ENCODE measurements around the gene LGALS3.

Gene LGALS3

DNA sequence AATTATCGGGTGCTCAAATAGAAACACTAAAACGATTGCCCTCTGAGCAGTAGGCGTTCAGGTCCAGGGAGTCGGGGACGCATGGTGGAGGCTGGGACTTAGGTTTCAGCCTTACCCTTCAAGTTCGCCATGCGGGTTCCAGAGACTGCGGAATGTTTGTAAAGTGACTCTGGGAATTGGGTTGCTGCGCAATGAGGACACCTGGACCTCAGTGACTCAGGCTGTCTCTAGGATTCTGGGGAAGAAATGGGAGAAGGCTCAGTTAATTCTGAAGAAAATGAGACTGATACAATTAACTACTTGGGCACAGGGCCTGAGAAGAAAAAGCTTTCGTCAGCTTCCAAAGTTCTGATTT, 1.1 kb downstream of the LGALS3 start:
- TF ChIP-seq, protein P1, sequence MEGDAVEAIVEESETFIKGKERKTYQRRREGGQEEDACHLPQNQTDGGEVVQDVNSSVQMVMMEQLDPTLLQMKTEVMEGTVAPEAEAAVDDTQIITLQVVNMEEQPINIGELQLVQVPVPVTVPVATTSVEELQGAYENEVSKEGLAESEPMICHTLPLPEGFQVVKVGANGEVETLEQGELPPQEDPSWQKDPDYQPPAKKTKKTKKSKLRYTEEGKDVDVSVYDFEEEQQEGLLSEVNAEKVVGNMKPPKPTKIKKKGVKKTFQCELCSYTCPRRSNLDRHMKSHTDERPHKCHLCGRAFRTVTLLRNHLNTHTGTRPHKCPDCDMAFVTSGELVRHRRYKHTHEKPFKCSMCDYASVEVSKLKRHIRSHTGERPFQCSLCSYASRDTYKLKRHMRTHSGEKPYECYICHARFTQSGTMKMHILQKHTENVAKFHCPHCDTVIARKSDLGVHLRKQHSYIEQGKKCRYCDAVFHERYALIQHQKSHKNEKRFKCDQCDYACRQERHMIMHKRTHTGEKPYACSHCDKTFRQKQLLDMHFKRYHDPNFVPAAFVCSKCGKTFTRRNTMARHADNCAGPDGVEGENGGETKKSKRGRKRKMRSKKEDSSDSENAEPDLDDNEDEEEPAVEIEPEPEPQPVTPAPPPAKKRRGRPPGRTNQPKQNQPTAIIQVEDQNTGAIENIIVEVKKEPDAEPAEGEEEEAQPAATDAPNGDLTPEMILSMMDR (IDR thresholded peaks at IDR 0.05; ENCODE audit: insufficient read depth, low read depth, low read length, missing control alignments) = no peak
- peak overlapping the region; percentile 89 for H3K4me3 ChIP-seq (ENCODE audit: low read length)
- peak; percentile 73 for DNase-seq (ENCODE audit: low read depth)

DNA sequence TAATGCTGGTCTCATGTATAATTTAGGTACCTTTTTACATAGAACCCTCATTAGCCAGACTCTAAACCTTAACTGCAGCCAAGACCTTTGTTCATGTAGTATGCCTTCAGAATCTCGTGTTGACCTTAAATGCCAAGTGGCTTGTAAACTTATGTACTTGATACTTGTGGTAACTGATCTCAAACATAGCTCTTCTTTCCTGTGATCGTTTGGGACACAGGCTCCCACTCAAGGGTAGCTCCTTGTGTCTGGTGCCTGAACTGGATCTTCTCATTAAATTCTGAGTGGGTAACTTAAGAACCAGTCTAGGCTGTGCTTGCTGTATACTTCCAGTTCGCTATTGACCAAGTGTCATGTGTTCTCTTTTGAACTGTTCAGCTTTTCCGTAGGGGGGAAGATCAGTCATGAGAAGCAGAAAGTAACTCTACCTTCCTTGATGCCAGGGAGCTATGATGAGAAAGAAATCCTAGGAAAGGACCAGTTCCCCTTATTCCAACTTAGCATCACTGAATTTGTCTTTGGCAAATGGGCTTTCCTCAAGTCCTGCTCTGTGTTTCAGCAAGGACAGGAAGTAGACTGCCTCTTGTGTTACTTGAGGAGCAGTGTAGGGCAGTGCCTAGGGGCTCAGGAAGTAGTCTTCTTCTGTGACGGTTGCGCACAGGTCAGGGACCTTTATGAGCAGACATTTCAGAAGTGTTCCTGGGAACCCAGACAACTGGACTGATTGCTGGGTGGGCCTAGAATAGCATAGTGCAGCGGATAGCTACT, 2.5 kb downstream of the LGALS3 start:
- TF ChIP-seq, protein P1 (IDR thresholded peaks at IDR 0.05; ENCODE audit: insufficient read depth, low read depth, low read length, missing control alignments) = no peak
- no peak for DNase-seq (ENCODE audit: low read depth)
- no peak overlapping the region for H3K4me3 ChIP-seq (ENCODE audit: low read length)

DNA sequence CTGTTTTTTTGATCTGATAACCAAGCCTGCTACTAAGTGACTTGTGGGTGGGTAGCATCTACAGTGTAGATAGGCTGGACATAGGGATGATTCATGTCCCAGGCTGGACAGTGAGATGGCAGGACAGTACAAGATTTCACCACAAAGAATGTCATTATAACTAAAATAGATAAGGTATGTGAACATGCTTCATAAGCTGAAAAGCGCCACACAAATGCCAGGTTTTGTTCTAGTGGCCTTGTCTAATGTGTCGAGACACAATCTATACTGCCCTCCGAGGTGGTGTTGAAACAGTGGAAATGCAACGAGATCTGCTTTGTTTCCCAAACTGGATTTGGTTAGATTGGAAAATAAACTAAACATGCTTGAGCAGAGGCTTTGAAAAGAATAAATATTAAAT, 4.4 kb downstream of the LGALS3 start:
- TF ChIP-seq, protein P1 (IDR thresholded peaks at IDR 0.05; ENCODE audit: insufficient read depth, low read depth, low read length, missing control alignments) = peak; percentile 40
- peak; percentile 34 for DNase-seq (ENCODE audit: low read depth)
- no peak overlapping the region for H3K4me3 ChIP-seq (ENCODE audit: low read length)

DNA sequence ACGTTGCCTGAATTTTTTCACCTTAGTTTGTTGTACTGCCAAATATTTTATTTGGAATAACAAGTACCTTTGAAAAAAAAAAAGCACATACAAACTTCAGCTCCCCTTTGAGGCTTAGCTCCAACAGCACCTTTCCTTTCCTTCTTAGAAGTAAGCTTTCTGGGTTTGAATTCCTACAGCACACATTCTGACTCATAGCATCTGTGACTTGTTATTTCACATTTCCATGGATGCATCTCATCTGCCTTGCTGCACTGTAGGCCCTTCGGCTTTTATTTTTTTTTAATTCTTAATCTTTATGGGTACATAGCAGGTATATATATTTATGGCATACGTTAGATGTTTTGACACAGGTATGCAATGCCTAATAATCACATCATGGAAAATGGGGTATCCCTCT, 7.2 kb downstream of the LGALS3 start:
- TF ChIP-seq, protein P1 (IDR thresholded peaks at IDR 0.05; ENCODE audit: insufficient read depth, low read depth, low read length, missing control alignments) = no peak
- DNase-seq (ENCODE audit: low read depth) = peak; percentile 33
- H3K4me3 ChIP-seq (ENCODE audit: low read length) = no peak overlapping the region

DNA sequence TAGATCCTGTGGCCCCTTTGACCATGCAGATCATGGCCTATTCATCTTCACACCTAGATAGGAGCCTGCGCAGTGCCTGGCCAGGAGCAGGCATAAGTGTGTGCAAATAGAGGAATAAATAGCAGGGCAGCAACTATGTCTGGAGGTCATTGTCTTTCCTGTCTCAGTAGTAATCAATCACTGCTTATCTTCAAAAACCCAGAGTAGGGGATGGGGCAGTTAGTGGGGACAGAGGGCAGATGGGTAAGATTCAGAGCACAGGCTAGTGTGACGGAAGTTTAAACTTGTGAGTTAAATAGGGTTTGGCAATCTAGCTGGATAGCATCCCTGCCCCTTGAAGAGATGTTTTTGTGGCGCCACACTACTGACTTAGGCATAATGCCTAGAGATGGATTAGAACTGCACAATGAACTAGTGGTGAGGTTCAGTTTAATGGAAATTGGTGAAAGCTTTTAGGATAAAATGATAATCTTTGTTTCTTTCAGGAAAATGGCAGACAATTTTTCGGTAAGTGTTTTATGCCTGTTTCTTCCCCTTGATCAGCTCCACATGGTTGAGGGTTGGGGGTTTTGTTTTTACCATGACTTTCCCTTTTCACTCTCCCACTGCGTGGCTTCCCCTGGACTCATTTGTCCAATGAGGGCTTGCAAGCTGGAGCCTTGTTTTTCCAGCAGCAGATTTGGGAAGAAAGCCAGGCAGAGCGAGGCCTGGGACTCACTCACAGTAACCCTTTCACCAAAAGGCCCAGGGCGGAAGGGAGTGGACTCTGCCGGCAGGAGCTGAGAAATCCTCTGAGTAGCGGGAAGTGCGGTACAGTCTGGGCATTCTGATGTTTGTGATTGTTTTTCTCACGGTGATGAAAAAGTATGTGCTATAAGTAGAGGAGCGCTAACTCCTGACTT, 8.1 kb downstream of the LGALS3 start:
- TF ChIP-seq, protein P1 (IDR thresholded peaks at IDR 0.05; ENCODE audit: insufficient read depth, low read depth, low read length, missing control alignments) = no peak
- no peak for DNase-seq (ENCODE audit: low read depth)
- H3K4me3 ChIP-seq (ENCODE audit: low read length) = no peak overlapping the region

DNA sequence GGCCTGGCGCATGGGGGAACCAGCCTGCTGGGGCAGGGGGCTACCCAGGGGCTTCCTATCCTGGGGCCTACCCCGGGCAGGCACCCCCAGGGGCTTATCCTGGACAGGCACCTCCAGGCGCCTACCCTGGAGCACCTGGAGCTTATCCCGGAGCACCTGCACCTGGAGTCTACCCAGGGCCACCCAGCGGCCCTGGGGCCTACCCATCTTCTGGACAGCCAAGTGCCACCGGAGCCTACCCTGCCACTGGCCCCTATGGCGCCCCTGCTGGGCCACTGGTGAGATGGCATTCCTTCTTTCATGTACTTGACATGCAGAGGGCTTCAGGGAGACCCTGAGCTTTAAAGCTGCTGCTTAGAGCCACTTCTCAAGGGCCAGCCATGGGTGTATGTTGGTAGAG, 9.0 kb downstream of the LGALS3 start:
- TF ChIP-seq, protein P1 (IDR thresholded peaks at IDR 0.05; ENCODE audit: insufficient read depth, low read depth, low read length, missing control alignments) = peak; percentile 22
- DNase-seq (ENCODE audit: low read depth) = no peak
- no peak overlapping the region for H3K4me3 ChIP-seq (ENCODE audit: low read length)
